Measurements from ENCODE around the gene ZNF438. TPM values are rescaled to one million over a fixed set of nuclear protein-coding genes. Genes with fewer than 3 reads are reported as not detected.

The ZNF438 gene
- total and polyA plus RNA-seq, 2 of the 13 experiments (the other 11 are each of a cell fraction or from before 2014, with no cell fraction given): 0.75 to 0.83 TPM

DNA sequence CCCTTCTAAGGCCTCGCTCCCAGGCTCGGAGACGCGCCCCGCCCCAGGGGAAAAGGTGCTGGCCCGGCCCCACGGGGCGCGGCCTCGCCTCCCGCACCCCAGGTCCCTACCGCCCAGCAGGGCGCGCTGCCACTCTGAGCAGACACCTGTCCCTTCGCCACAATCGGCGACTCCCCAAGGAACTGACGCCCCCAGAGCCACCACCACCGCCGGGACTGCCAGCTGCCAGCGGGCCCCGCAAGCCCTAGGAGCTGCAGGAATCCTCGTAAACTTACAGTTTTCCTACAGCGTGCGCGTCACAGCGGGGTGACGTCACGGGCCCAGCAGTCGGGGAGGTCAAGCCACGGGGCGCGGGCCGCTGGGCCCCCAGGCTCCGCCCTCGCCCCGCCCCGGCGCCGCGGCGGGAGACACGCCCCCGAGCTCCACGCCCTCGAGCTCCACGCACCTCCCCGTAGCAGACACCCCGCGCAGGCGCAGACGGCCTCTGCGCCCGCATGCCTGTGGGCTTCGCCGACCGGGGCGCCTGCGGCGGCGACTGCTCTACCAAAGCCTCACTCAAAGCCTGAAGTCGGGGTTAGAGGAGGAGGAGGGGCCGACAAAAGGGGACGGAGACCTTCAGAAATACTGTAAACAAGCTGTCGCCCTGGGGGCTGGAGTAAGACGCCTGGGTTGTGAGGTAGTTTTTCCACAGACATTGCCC, at the start of gene ZNF438 (continued):
- TF ChIP-seq NFIB (CRISPR knock-in tag; IDR thresholded peaks at IDR 0.05; ENCODE audit: borderline replicate concordance) (no peak), MZF1 (CRISPR knock-in tag; IDR thresholded peaks at IDR 0.05; ENCODE audit: borderline replicate concordance) (no peak), ZNF572 (CRISPR knock-in tag; IDR thresholded peaks at IDR 0.05) (0 out of 2 replicates have a peak, but pooled peaks have one; percentile 49), NFIC (IDR thresholded peaks at IDR 0.05; ENCODE audit: low read length) (no peak), JUND (CRISPR knock-in tag; IDR thresholded peaks at IDR 0.05) (0 out of 2 replicates have a peak, but pooled peaks have one; percentile 4), ESRRA (CRISPR knock-in tag; IDR thresholded peaks at IDR 0.05; ENCODE audit: low read depth) (no peak; the same call in 1 of the 2 replicates), LCORL (IDR thresholded peaks at IDR 0.05) (no peak), LCORL (CRISPR knock-in tag; IDR thresholded peaks at IDR 0.05) (no peak; the same call in 1 of the 2 replicates), ZNF605 (CRISPR knock-in tag; IDR thresholded peaks at IDR 0.05) (peak; percentile 72; the same call in 1 of the 2 replicates), KAT8 (CRISPR knock-in tag; IDR thresholded peaks at IDR 0.05) (no peak), MXD4 (CRISPR knock-in tag; IDR thresholded peaks at IDR 0.05) (peak; percentile 35; the same call in 1 of the 2 replicates), SP1 (IDR thresholded peaks at IDR 0.05) (no peak), SP1 (CRISPR knock-in tag; IDR thresholded peaks at IDR 0.05) (peak; percentile 64; the same call in 1 of the 2 replicates), ZFY (CRISPR knock-in tag; IDR thresholded peaks at IDR 0.05) (peak; percentile 83), ZNF317 (CRISPR knock-in tag; IDR thresholded peaks at IDR 0.05) (0 out of 2 replicates have a peak, but pooled peaks have one; percentile 11), SMARCC2 (IDR thresholded peaks at IDR 0.05) (no peak), ZNF546 (CRISPR knock-in tag; conservative IDR thresholded peaks at IDR 0.05) (peak; percentile 78; the same call in 1 of the 2 replicates), MAFG (CRISPR knock-in tag; IDR thresholded peaks at IDR 0.05) (no peak), ZNF550 (CRISPR knock-in tag; IDR thresholded peaks at IDR 0.05; ENCODE audit: borderline replicate concordance) (no peak), RXRA (CRISPR knock-in tag; IDR thresholded peaks at IDR 0.05) (peak; percentile 44; the same call in 1 of the 2 replicates), NFYB (CRISPR knock-in tag; IDR thresholded peaks at IDR 0.05) (no peak), FOXM1 (CRISPR knock-in tag; IDR thresholded peaks at IDR 0.05) (no peak)
- TF ChIP-seq, protein P1, sequence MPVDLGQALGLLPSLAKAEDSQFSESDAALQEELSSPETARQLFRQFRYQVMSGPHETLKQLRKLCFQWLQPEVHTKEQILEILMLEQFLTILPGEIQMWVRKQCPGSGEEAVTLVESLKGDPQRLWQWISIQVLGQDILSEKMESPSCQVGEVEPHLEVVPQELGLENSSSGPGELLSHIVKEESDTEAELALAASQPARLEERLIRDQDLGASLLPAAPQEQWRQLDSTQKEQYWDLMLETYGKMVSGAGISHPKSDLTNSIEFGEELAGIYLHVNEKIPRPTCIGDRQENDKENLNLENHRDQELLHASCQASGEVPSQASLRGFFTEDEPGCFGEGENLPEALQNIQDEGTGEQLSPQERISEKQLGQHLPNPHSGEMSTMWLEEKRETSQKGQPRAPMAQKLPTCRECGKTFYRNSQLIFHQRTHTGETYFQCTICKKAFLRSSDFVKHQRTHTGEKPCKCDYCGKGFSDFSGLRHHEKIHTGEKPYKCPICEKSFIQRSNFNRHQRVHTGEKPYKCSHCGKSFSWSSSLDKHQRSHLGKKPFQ (CRISPR knock-in tag; IDR thresholded peaks at IDR 0.05; ENCODE audit: insufficient replicate concordance): no peak
- TF ChIP-seq, protein P2, sequence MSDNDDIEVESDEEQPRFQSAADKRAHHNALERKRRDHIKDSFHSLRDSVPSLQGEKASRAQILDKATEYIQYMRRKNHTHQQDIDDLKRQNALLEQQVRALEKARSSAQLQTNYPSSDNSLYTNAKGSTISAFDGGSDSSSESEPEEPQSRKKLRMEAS (IDR thresholded peaks at IDR 0.05): peak; percentile 97
- TF ChIP-seq, protein P3, sequence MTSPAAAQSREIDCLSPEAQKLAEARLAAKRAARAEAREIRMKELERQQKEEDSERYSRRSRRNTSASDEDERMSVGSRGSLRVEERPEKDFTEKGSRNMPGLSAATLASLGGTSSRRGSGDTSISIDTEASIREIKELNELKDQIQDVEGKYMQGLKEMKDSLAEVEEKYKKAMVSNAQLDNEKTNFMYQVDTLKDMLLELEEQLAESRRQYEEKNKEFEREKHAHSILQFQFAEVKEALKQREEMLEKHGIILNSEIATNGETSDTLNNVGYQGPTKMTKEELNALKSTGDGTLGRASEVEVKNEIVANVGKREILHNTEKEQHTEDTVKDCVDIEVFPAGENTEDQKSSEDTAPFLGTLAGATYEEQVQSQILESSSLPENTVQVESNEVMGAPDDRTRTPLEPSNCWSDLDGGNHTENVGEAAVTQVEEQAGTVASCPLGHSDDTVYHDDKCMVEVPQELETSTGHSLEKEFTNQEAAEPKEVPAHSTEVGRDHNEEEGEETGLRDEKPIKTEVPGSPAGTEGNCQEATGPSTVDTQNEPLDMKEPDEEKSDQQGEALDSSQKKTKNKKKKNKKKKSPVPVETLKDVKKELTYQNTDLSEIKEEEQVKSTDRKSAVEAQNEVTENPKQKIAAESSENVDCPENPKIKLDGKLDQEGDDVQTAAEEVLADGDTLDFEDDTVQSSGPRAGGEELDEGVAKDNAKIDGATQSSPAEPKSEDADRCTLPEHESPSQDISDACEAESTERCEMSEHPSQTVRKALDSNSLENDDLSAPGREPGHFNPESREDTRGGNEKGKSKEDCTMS (CRISPR knock-in tag; conservative IDR thresholded peaks at IDR 0.05): no peak
- TF ChIP-seq, protein P4, sequence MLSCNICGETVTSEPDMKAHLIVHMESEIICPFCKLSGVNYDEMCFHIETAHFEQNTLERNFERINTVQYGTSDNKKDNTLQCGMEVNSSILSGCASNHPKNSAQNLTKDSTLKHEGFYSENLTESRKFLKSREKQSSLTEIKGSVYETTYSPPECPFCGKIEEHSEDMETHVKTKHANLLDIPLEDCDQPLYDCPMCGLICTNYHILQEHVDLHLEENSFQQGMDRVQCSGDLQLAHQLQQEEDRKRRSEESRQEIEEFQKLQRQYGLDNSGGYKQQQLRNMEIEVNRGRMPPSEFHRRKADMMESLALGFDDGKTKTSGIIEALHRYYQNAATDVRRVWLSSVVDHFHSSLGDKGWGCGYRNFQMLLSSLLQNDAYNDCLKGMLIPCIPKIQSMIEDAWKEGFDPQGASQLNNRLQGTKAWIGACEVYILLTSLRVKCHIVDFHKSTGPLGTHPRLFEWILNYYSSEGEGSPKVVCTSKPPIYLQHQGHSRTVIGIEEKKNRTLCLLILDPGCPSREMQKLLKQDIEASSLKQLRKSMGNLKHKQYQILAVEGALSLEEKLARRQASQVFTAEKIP (CRISPR knock-in tag; IDR thresholded peaks at IDR 0.05; ENCODE audit: borderline replicate concordance): no peak
- TF ChIP-seq, protein P5, sequence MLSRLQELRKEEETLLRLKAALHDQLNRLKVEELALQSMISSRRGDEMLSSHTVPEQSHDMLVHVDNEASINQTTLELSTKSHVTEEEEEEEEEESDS (CRISPR knock-in tag; IDR thresholded peaks at IDR 0.05; ENCODE audit: borderline replicate concordance): no peak

Measured in HepG2 (cell line).